GM18526 (cell line): ENCODE results near the gene PEBP1.

Source experiments
- POLR2A ChIP-seq: IDR thresholded peaks from 3 replicates; pipeline ENCODE4 v1.6.1; 2011; ENCODE audit not compliant: insufficient read length; ENCODE audit errors: extremely low read depth

Gene PEBP1

GRCh38 chr12:118122264-118122663 is 13.7 kb upstream of the PEBP1 start:
- TF ChIP-seq POLR2A = no peak

GRCh38 chr12:118124333-118124874 is 11.5 kb upstream of the PEBP1 start:
- TF ChIP-seq POLR2A = no peak

- no peak for TF ChIP-seq POLR2A
Measured at GRCh38 chr12:118125743-118126118, 10.2 kb upstream of the PEBP1 start.

- TF ChIP-seq POLR2A = no peak
Measured at GRCh38 chr12:118126119-118126757, 9.7 kb upstream of the PEBP1 start.

GRCh38 chr12:118127867-118128266 is 8.1 kb upstream of the PEBP1 start:
- TF ChIP-seq POLR2A = no peak

- no peak for TF ChIP-seq POLR2A
Measured at GRCh38 chr12:118136559-118137003, 657 bp downstream of the PEBP1 start.

- TF ChIP-seq POLR2A = no peak
Measured at GRCh38 chr12:118137148-118137678, 1.3 kb downstream of the PEBP1 start.

GRCh38 chr12:118140825-118141224 is 4.9 kb downstream of the PEBP1 start:
- no peak for TF ChIP-seq POLR2A

GRCh38 chr12:118144499-118144898 is 8.6 kb downstream of the PEBP1 start:
- TF ChIP-seq POLR2A = no peak

- TF ChIP-seq POLR2A = no peak
Measured at GRCh38 chr12:118145113-118145797, 9.3 kb downstream of the PEBP1 start.

GRCh38 chr12:118145798-118146156 is 9.9 kb downstream of the PEBP1 start:
- no peak for TF ChIP-seq POLR2A

- TF ChIP-seq POLR2A = no peak
Measured at GRCh38 chr12:118148287-118148686, 12.4 kb downstream of the PEBP1 start.

- no peak for TF ChIP-seq POLR2A
Measured at GRCh38 chr12:118150625-118151024, 14.7 kb downstream of the PEBP1 start.

- no peak for TF ChIP-seq POLR2A
Measured at GRCh38 chr12:118151755-118152154, 15.8 kb downstream of the PEBP1 start.

- TF ChIP-seq POLR2A = no peak
Measured at GRCh38 chr12:118160536-118160935, 24.6 kb downstream of the PEBP1 start.

GRCh38 chr12:118164798-118165486 is 29.0 kb downstream of the PEBP1 start:
- TF ChIP-seq POLR2A = no peak
